Measurements from ENCODE around the gene HECA. TPM values are rescaled to one million over a fixed set of nuclear protein-coding genes. Genes with fewer than 3 reads are reported as not detected.

The HECA gene
- total and polyA plus RNA-seq, 2 of the 8 experiments (the other 6 are each of a cell fraction or from before 2014, with no cell fraction given) = 2.4 to 9.2 TPM

Other genes starting within 250 kb of the HECA start
- 65.7 and 68.9 TPM in 2 replicates for gene REPS1, start 146.8 kb upstream of the HECA start, total RNA-seq (2021; fragmentation: NEBNext Ultra II Directional; extraction: Animal tissue kit (Norgen Biotek cat#: 25700))
- 39.3 and 52.1 TPM in 2 replicates for gene REPS1, start 146.8 kb upstream of the HECA start, polyA plus RNA-seq (2011; rRNA removed)
- 167 and 172 TPM in 2 replicates for gene ABRACL, start 106.3 kb upstream of the HECA start, total RNA-seq (2021; fragmentation: NEBNext Ultra II Directional; extraction: Animal tissue kit (Norgen Biotek cat#: 25700))
- gene ABRACL, start 106.3 kb upstream of the HECA start, polyA plus RNA-seq (2011; rRNA removed) = 66.9 and 103 TPM in 2 replicates
- gene TXLNB, start 156.9 kb downstream of the HECA start, total RNA-seq (2021; fragmentation: NEBNext Ultra II Directional; extraction: Animal tissue kit (Norgen Biotek cat#: 25700)) = 0.17 and 0.21 TPM in 2 replicates
- 0.05 and 0.08 TPM in 2 replicates for gene TXLNB, start 156.9 kb downstream of the HECA start, polyA plus RNA-seq (2011; rRNA removed)
- gene CITED2, start 239.6 kb downstream of the HECA start, total RNA-seq (2021; fragmentation: NEBNext Ultra II Directional; extraction: Animal tissue kit (Norgen Biotek cat#: 25700)) = 89.1 and 97.1 TPM in 2 replicates
- 115 and 179 TPM in 2 replicates for gene CITED2, start 239.6 kb downstream of the HECA start, polyA plus RNA-seq (2011; rRNA removed)